SIG-M5 (cell line): Measurements from ENCODE around the gene TCL1A.
"Not testable (repeated sequence)": the region's sequence is repeated elsewhere in the genome, so short reads cannot be mapped to it uniquely, and the experiment has no call there.

Experiments
- DNase-seq: peaks from one replicate; lab custom pipeline; 2025; lab: John Stamatoyannopoulos, UW

Gene TCL1A

GRCh38 chr14:95677179-95677835, 36.6 kb downstream of the TCL1A start:
- no peak for DNase-seq

DNA sequence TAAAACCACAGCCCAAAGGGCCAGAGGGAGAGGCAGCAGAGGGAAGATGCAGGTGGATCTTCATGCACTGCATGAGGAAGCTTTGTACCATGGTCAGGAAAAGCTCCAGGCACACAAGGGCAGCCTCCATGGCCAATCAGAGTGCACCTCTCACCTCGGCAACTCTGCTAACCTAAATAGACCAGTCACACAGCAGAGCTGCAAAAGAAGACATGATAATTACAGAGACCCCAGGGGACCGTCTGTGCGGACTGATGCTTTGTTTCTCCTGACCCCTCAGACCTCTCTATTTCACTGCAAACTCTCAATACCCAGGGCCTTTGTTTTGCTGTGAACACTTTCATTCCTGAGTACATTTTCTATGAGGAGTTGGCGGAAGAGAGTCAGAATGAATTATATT, 38.4 kb downstream of the TCL1A start:
- DNase-seq: no peak

- no peak for DNase-seq
Observed at GRCh38 chr14:95674613-95675012, 39.3 kb downstream of the TCL1A start.

GRCh38 chr14:95668235-95668772, 45.6 kb downstream of the TCL1A start:
- no peak for DNase-seq

- DNase-seq: no peak
Observed at GRCh38 chr14:95667249-95667693, 46.7 kb downstream of the TCL1A start.

- DNase-seq: no peak
Observed at GRCh38 chr14:95666450-95666849, 47.5 kb downstream of the TCL1A start.

DNA sequence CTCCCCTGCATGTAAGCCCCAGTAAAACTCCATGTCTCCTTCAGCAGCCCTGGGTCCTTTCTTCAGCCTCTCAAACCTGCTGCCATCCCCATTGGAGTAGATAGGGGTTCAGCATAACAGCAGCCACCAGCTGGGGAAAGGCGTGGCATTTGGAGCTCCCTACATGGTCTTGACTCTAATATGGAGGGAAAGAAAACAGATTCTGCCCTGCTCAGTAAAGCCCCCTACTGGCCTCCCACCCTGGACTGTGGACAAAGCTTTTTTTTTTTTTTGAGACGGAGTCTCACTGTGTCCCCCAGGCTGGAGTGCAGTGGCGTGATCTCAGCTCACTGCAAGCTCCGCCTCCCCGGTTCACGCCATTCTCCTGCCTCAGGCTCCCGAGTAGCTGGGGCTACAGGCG, 48.4 kb downstream of the TCL1A start:
- not testable (repeated sequence) for DNase-seq

GRCh38 chr14:95664546-95664945, 49.4 kb downstream of the TCL1A start:
- DNase-seq: no peak

GRCh38 chr14:95664066-95664465, 49.9 kb downstream of the TCL1A start:
- no peak for DNase-seq

- DNase-seq: no peak
Observed at GRCh38 chr14:95663226-95663797, 50.6 kb downstream of the TCL1A start.

GRCh38 chr14:95662376-95663186, 51.3 kb downstream of the TCL1A start:
- DNase-seq: no peak

DNA sequence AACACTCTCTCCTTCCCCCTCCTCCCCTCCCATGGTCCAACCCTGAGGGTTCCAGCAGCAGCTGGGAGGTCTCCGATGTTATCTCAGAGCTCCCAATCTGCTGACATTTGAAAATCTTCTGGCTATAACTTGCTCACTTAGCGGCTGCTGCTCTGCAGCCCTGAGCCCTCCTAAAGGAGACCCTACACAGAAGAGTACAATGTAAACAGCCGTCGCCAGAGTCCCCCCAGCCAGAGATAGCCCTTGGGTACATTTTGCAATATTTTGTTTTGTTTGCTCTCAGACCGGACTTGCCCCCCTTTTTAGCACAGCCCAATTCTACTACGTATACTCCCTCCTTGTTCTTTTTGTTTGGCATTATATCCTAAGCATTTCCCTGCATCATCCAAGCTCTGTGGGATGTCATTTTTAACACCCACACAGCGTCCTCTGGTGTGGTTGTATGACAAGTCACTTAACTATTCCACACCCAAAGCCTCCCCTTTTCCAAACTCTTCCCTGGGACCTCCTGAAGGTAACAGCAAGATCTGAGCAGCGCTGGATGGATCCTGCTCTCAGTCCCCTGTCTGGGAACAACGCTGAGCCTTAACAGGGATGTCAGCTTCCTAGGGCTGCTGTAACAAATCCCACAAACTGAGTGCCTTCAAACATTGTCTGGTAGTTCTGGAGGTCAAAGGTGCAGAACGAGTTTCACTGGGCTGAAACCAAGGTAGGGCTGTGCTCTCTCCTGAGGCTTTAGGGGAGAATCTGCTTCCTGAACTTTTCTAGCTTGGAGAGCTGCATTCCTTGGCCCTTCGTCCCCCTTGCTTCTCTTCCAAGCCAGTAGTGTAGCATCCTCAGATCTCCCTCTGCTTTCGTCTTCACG, 53.0 kb downstream of the TCL1A start:
- DNase-seq: no peak

- no peak for DNase-seq
Observed at GRCh38 chr14:95659990-95660385, 53.9 kb downstream of the TCL1A start.
